A549 (cell line): ENCODE measurements around the gene FGD5. TPM values are rescaled to one million over a fixed set of nuclear protein-coding genes. Genes with fewer than 3 reads are reported as not detected.

Source experiments
- ATAC-seq, 2 experiments: fragments of 200-7000 bp in 1 of 2; fragments of >200 bp in 1 of 2; cut with Nextera tagmentation in 1 of 2; cut with Tn5 transposase in 1 of 2; 3 replicates each; pipeline versions ENCODE4 v1.8.0 to v1.9.1; 2018 to 2020; ENCODE audit warnings: mild to moderate bottlenecking in 1 of 2, moderate library complexity in 1 of 2
- CTCF ChIA-PET: fragments of 300-600 bp; sonication (Branson Sonifier 250); formaldehyde crosslinking; extraction: SDS; loops from one replicate; lab custom pipeline; 2021; ENCODE audit warnings: antibody characterized with exemption, inconsistent platforms; lab: Yijun Ruan, JAX
- POLR2A ChIA-PET: fragments of 350-600 bp; formaldehyde crosslinking; extraction: SDS; loops from one replicate; lab custom pipeline; 2021; ENCODE audit warnings: antibody characterized with exemption, inconsistent platforms; lab: Yijun Ruan, JAX
- DNase-seq, 2 experiments: peaks; one replicate each; pipeline versions ENCODE4 v3.0.0 to v3.0.0-alpha.2; 2011 to 2016; ENCODE audit warnings: low read depth in 1 of 2, low spot score in 1 of 2
- FAIRE-seq: peaks from 2 replicates; lab custom pipeline; 2011; peaks lifted over from hg19 to GRCh38; lab: Jason Lieb, UNC
- H3K27ac ChIP-seq, 2 experiments: fragments of >200 bp; sonication (Bioruptor Twin); formaldehyde crosslinking; 3 replicates each; pipeline ENCODE4 v1.5.1; 2016 to 2017
- H3K4me1 ChIP-seq: fragments of >200 bp; sonication (Bioruptor Twin); formaldehyde crosslinking; 3 replicates; pipeline ENCODE4 v1.6.1; 2016
- H3K4me2 ChIP-seq: fragments of >200 bp; sonication (Bioruptor Twin); formaldehyde crosslinking; 3 replicates; pipeline ENCODE4 v1.6.1; 2016
- H3K4me3 ChIP-seq: fragments of >200 bp; sonication (Bioruptor Twin); formaldehyde crosslinking; 3 replicates; pipeline ENCODE4 v1.5.1; 2016
- H3K9me3 ChIP-seq: fragments of >200 bp; sonication (Bioruptor Twin); formaldehyde crosslinking; 3 replicates; pipeline ENCODE4 v1.6.1; 2016
- CHD2 ChIP-seq: fragments of 150-350 bp; IDR thresholded peaks from 2 replicates; pipeline ENCODE4 v1.6.1; 2014; ENCODE audit warnings: low read length; ENCODE audit not compliant: partially characterized antibody
- CHD4 ChIP-seq: fragments of 200-600 bp; sonication (generic); IDR thresholded peaks from 2 replicates; pipeline ENCODE4 v1.6.1; 2016; ENCODE audit warnings: antibody characterized with exemption, mild to moderate bottlenecking, borderline replicate concordance
- EP300 ChIP-seq, 2 experiments: fragments of >200 bp; sonication (Bioruptor Twin); formaldehyde crosslinking; IDR thresholded peaks; 2 replicates in 1 of 2; 3 replicates in 1 of 2; pipeline ENCODE4 v1.6.1; 2016 to 2017
- FOSL2 ChIP-seq, 2 experiments: fragments of 450-650 bp in 1 of 2; fragments of >200 bp in 1 of 2; sonication (Bioruptor Twin) in 1 of 2; formaldehyde crosslinking; IDR thresholded peaks; 2 replicates each; pipeline versions ENCODE4 v1.5.0 to v1.6.1; 2016 to 2020; ENCODE audit warnings: mild to moderate bottlenecking in 1 of 2, moderate library complexity in 1 of 2
- FOXS1 ChIP-seq: fragments of 250-450 bp; sonication (Bioruptor Pico); IDR thresholded peaks from 2 replicates; pipeline ENCODE4 v1.5.0; 2020; ENCODE audit warnings: mild to moderate bottlenecking, moderate library complexity
- HDAC2 ChIP-seq: fragments of 200-600 bp; sonication (generic); IDR thresholded peaks from 2 replicates; pipeline ENCODE4 v1.6.1; 2016
- HOXA7 ChIP-seq: fragments of 250-450 bp; sonication (Bioruptor Pico); IDR thresholded peaks from 2 replicates; pipeline ENCODE4 v1.5.0; 2020; ENCODE audit warnings: mild to moderate bottlenecking, moderate library complexity
- HOXB13 ChIP-seq: fragments of 250-450 bp; sonication (Bioruptor Pico); IDR thresholded peaks from 2 replicates; pipeline ENCODE4 v1.5.0; 2020; ENCODE audit warnings: low read depth, mild to moderate bottlenecking, moderate library complexity
- HOXB5 ChIP-seq: fragments of 250-450 bp; sonication (Bioruptor Pico); IDR thresholded peaks from 2 replicates; pipeline ENCODE4 v1.5.0; 2020; ENCODE audit warnings: mild to moderate bottlenecking, moderate library complexity
- JUN ChIP-seq, 2 experiments: fragments of >200 bp; sonication (Bioruptor Twin); formaldehyde crosslinking; IDR thresholded peaks; 2 replicates in 1 of 2; 3 replicates in 1 of 2; pipeline ENCODE4 v1.6.1; 2016 to 2017
- KDM5A ChIP-seq: fragments of 200-600 bp; sonication (generic); IDR thresholded peaks from 2 replicates; pipeline ENCODE4 v1.6.1; 2016; ENCODE audit warnings: antibody characterized with exemption, mild to moderate bottlenecking
- MAFK ChIP-seq: fragments of 450-650 bp; IDR thresholded peaks from 2 replicates; pipeline ENCODE4 v1.6.1; 2014; ENCODE audit not compliant: partially characterized antibody
- MAX ChIP-seq: IDR thresholded peaks from 2 replicates; pipeline ENCODE4 v1.6.1; 2012
- NFE2L2 ChIP-seq: fragments of 150-350 bp; conservative IDR thresholded peaks from 2 replicates; pipeline ENCODE4 v1.6.1; 2014; ENCODE audit warnings: low read length
- NPAS2 ChIP-seq: fragments of 250-450 bp; sonication (Bioruptor Pico); IDR thresholded peaks from 2 replicates; pipeline ENCODE4 v1.8.0; 2022; ENCODE audit warnings: mild to moderate bottlenecking, moderate library complexity, borderline replicate concordance
- PHF8 ChIP-seq: fragments of 200-600 bp; sonication (generic); IDR thresholded peaks from 2 replicates; pipeline ENCODE4 v1.6.1; 2016; ENCODE audit warnings: low read depth, mild to moderate bottlenecking, antibody characterized with exemption, moderate library complexity, borderline replicate concordance
- POLR2A ChIP-seq: IDR thresholded peaks from 2 replicates; pipeline ENCODE4 v1.6.1; 2012; ENCODE audit warnings: mild to moderate bottlenecking, low read length
- POLR2AphosphoS2 ChIP-seq: conservative IDR thresholded peaks from 2 replicates; pipeline ENCODE4 v1.6.1; 2012; ENCODE audit warnings: low read length, improper control_type of control experiment, inconsistent platforms
- RFX5 ChIP-seq: fragments of 450-650 bp; IDR thresholded peaks from 2 replicates; pipeline ENCODE4 v1.7.1; 2014; ENCODE audit warnings: antibody characterized with exemption, mild to moderate bottlenecking, moderate library complexity
- SMC3 ChIP-seq: fragments of >200 bp; sonication (Bioruptor Twin); formaldehyde crosslinking; IDR thresholded peaks from 3 replicates; pipeline ENCODE4 v1.6.1; 2018; ENCODE audit warnings: inconsistent platforms
- TP53 ChIP-seq: fragments of 250-450 bp; sonication (Bioruptor Pico); IDR thresholded peaks from 2 replicates; pipeline ENCODE4 v1.5.0; 2021; ENCODE audit warnings: mild to moderate bottlenecking, moderate library complexity
- ZNF302 ChIP-seq: fragments of 250-450 bp; sonication (Bioruptor Pico); IDR thresholded peaks from 2 replicates; pipeline ENCODE4 v1.9.0; 2021; ENCODE audit warnings: inconsistent platforms, mild to moderate bottlenecking, moderate library complexity
- WGBS: methylation state at CpG from one replicate; pipeline ENCODE4 v1.1.6; 2017; ENCODE audit errors: missing lambda C conversion rate; 5-methylcytosine and 5-hydroxymethylcytosine counted together
- polyA plus RNA-seq, 4 experiments: library from polyadenylated mRNA; depleted of rRNA in 3 of 4; stranded (reverse); fragments of >200 nt; fragmentation: RNase III in 1 of 4; extraction: RNeasy Plus Mini Kit Qiagen cat#74134 plus additional on column Dnase treatment in 1 of 4; gene quantifications; 2 replicates in 3 of 4; 3 replicates in 1 of 4; pipeline ENCODE4 v1.2.3, GENCODE V29; 2011 to 2017

FGD5 gene
- polyA plus RNA-seq, 2 of the 4 experiments (the other 2 are of a cell fraction): 0.16 TPM; not detected in 1

GRCh38 chr3:14874784-14875183, 56.0 kb downstream of the FGD5 start:
- 68% methylated on average over 4 of the region's 4 CpGs for whole genome bisulfite sequencing
- TF ChIP-seq HOXA7 (CRISPR knock-in tag): no peak
- no peak for TF ChIP-seq PHF8
- no peak for TF ChIP-seq FOXS1 (CRISPR knock-in tag)
- no peak for TF ChIP-seq HOXB13 (CRISPR knock-in tag)
- TF ChIP-seq NFE2L2: no peak

GRCh38 chr3:14875411-14876175, 56.8 kb downstream of the FGD5 start:
- no peak for ATAC-seq
- 75% methylated on average over 8 of the region's 8 CpGs for WGBS
- FAIRE-seq: no peak
- no peak overlapping the region for H3K4me2 ChIP-seq
- ChIA-PET CTCF (interaction anchor here (1.3 to 2.1 kb wide), 4 partner anchors 12 to 85 kb away, joined by 3 to 4 read pairs (median 3); no protein-coding TSS in a partner anchor), POLR2A (no interaction called here)
- peaks cover 18% of the 10 kb centered on the region for H3K4me1 ChIP-seq
- no peak overlapping the region for H3K27ac ChIP-seq
- H3K4me3 ChIP-seq: no peak overlapping the region
- H3K9me3 ChIP-seq: no peaks in the 10 kb centered on the region
- TF ChIP-seq MAFK (no peak), ZNF302 (CRISPR knock-in tag) (no peak), POLR2A (no peak), TP53 (CRISPR knock-in tag) (no peak), CHD4 (no peak), HDAC2 (no peak), KDM5A (no peak), RFX5 (no peak), NPAS2 (no peak), HOXB5 (CRISPR knock-in tag) (no peak), JUN (IDR thresholded peaks at IDR 0.05) (no peak), MAX (no peak), NFE2L2 (no peak), SMC3 (no peak), POLR2AphosphoS2 (no peak), EP300 (IDR thresholded peaks at IDR 0.05) (no peak), CHD2 (no peak)
- no peak for DNase-seq

More at GRCh38 chr3:14874784-14875183, 56.0 kb downstream of the FGD5 start:
- Histone ChIP-seq H3K4me3 (no peak overlapping the region), H3K4me1 (peaks cover 18% of the 10 kb centered on the region), H3K27ac (no peak overlapping the region), H3K4me2 (no peak overlapping the region), H3K9me3 (no peaks in the 10 kb centered on the region)
- FAIRE-seq (no peak), ATAC-seq (no peak), DNase-seq (no peak)
- POLR2A ChIA-PET: no interaction called here
- CTCF ChIA-PET: interaction anchor here (0.7 to 2.1 kb wide), 4 partner anchors 11 to 83 kb away, joined by 3 to 4 read pairs (median 3); no protein-coding TSS in a partner anchor

GRCh38 chr3:14876921-14877333, 58.2 kb downstream of the FGD5 start:
- FAIRE-seq: no peak
- DNase-seq: peak; percentile 35 to 76
- Histone ChIP-seq H3K9me3 (no peaks in the 10 kb centered on the region), H3K4me2 (peak overlapping the region; percentile 36), H3K4me1 (peaks cover 18% of the 10 kb centered on the region), H3K27ac (peak overlapping the region; percentile 47 to 68; a peak in 4 of 6 replicates), H3K4me3 (no peak overlapping the region)
- 22% methylated on average over 6 of the region's 12 CpGs for WGBS
- peak; percentile 45 to 71; a peak in 3 of 6 replicates for ATAC-seq
- POLR2A ChIA-PET: no interaction called here
- CTCF ChIA-PET: interaction anchor here (1.3 to 1.8 kb wide), 2 partner anchors 19 to 86 kb away, joined by 3 to 5 read pairs; no protein-coding TSS in a partner anchor
- TF ChIP-seq HOXB5 (CRISPR knock-in tag) (0 out of 2 replicates have a peak, but pooled peaks have one; percentile 53), FOSL2 (IDR thresholded peaks at IDR 0.05) (no peak), FOSL2 (CRISPR knock-in tag; IDR thresholded peaks at IDR 0.05) (no peak)
